Stimulated activated CD4-positive, alpha-beta T cell treated with anti-CD3 and anti-CD28 coated beads, Interleukin-2, amount 100 ng/mL, for 4 hours (primary cell): ENCODE measurements around the gene IL1RAPL1.
"Not testable (repeated sequence)": the region's sequence is repeated elsewhere in the genome, so short reads cannot be mapped to it uniquely, and the experiment has no call there.

Source experiments
- DNase-seq: peaks from one replicate; pipeline ENCODE4 v3.0.0-alpha.2; 2020; ENCODE audit warnings: low read depth

The IL1RAPL1 gene

DNA sequence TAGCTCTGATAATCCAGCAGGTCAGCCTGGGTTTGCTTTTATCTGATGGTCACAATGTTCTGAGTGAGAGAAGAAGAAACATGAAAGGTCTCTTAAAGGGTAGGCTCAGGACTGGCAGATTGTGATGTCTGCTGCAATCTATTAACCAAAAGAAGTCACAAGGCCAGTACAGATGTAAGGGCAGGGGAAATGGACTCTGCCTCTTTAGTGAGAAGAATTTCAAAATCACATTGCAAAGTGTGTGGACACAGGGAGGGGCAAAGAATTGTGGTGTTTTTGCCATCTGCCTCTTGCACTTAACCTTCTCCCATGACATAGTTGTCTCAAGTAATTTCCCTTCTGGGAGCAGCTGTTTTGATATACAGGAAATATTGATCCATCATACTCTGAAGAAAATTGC lies 40.9 kb downstream of the IL1RAPL1 start:
- DNase-seq = no peak

DNA sequence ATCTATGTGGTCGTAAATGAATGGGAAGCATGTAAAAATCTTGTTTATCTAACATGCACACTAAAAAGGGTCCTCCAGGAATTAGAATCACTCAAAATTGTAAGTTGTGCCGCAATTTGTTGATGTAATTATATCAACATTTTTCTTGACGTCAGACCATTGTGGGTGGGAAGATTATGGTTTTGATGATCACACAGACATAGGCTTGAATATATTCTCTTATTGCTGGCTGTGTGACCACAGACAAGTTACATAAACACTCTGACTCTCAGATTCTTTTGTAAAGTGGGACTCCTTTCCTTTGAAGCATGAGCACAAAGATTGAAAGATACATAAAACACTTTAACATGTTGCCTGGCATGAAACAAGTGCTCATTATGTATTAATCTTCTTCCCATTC lies 51.5 kb downstream of the IL1RAPL1 start:
- DNase-seq = no peak

DNA sequence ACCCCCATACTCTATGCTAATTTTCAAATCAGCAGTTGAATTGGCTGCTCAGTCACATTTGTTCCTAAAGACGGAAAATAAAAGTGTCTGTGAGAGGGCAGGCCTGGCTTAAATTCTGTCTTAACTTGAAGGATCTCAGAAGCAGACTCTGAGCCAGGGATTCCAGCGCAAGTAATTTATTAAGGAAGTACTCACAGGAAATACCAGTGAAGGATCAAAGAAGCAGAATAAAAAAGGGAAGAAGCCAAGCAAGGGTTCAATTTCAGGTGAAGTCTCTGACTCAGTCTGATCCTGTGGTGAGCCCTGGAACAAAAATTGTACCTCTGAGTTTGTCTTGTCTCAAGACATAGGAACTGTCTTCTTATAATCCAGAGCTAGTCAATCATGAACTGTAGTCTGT lies 52.2 kb downstream of the IL1RAPL1 start:
- DNase-seq = no peak

DNA sequence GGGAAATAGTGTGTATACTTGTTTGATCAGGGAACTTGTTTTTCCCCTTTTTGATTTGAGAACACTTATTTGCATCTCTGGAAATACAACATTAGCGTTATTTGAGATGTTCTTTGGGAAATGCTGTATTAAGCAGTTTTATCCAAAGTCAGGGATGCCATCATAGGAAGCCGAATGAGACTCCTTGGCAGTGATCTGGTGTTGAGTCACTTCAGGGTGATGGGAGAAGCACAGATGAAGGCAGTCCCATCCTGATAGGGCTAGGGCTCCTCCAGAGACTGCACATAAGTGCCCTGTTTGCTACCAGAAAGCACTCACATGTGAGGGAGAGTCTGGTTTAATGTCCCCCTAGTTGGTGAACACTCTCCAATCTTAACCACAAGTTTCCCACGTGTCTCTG lies 62.3 kb downstream of the IL1RAPL1 start:
- DNase-seq = no peak

DNA sequence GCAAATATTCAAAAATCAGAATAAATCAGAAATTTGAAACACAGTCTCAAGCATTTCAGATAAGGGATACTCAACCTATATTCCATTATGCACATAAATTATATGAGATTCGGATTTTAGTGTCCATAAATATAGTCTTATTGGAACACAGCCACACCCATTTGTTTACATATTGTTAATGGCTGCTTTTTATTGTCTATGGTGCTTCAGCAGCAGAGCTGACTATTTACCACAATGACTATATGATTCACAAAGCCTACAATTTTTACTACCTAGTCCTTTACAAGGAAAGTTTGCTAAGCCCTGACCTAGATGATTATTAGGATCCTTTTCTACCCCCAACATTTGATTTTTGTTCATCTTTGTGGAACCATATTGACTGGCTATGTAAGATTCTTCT lies 63.9 kb downstream of the IL1RAPL1 start:
- DNase-seq = no peak

DNA sequence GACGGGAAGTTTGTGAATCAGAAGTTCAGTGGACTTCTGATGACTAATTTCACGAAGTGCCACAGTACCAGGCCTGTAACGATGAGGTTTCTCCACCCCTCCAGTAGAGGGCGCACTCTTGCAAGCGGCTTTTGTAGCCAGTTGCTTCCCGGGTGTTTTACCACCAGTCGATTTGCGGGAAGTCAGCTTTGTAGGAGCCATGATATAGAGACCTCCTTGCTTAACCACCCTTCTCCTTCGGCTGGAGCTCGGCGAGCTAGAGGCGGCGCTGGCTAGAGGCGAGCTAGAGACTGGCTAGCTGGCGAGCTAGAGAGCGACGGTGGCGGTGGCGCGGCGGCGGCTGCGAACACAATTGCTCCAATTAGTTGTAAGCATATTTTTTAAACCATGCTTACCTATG lies 72.0 kb downstream of the IL1RAPL1 start:
- DNase-seq = no peak

DNA sequence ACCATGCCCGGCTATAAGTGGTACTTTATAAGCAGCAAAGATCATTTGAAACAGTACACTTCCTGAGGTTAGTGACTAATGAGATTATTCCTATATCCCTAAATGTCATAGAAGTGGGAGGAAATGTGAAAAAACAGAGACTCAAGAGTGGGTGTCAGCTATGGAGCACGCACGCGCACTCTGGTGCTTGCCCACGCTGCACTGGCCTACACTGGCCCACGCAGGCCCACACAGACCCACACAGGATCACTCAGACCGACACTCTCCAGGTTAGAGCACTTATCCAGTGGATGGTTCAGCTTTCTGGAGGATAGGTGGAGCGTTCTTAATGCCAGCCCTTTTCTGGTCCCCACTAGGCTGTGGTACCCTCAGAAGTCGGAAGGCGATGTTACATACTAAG lies 78.5 kb downstream of the IL1RAPL1 start:
- no peak for DNase-seq

DNA sequence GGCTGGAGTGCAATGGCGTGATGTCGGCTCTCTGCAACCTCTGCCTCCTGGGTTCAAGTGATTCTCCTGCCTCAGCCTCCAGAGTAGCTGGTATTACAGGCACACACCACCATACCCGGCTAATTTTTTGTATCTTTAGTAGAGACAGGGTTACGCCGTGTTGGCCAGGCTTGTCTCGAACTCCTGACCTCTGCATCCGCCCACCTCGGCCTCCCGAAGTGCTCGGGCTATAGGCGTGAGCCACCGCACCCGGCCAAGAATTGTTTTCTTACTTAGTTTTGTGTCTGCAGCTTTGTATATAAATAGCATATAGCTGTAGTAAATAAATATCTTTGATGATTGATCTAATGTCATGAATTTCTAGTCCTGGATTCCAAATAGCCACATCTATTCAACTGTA lies 81.1 kb downstream of the IL1RAPL1 start:
- DNase-seq = no peak

DNA sequence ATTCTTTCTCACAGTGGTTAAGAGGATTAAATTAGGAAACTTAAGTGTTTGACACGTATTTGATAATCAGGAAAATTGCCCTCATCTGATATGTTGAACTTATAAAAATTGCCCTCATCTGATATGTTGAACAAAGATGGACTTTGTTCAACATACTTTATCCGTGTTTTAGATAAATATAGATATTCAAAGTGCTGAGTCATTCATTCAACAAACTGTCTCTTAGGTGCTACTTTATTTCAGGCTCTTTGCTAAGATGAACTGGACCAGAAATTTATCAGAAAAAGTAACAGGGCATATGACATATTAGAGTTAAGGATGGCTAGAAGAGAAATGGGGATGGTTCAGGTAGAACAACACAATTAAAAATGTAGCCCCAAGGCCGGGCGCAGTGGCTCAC lies 81.7 kb downstream of the IL1RAPL1 start:
- DNase-seq = no peak

DNA sequence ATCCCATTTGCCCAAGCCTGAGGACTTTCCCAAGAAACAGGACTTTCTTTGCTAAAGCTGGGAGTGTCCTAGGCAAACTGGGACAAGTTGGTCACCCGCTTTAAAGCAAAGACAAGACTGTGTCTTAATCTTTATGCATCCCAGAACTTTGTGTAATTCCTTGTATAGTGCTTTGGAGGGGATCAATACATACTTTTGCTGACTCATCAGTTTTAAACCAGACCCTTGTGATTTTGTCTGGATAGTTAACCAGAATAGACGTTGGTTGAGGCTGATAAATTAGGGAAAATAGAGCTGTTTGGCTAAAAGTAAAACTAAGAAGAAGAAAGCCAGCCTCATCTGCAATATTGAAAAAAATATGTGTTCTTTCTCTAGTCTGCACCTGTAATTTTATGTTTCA lies 82.8 kb downstream of the IL1RAPL1 start:
- no peak for DNase-seq

DNA sequence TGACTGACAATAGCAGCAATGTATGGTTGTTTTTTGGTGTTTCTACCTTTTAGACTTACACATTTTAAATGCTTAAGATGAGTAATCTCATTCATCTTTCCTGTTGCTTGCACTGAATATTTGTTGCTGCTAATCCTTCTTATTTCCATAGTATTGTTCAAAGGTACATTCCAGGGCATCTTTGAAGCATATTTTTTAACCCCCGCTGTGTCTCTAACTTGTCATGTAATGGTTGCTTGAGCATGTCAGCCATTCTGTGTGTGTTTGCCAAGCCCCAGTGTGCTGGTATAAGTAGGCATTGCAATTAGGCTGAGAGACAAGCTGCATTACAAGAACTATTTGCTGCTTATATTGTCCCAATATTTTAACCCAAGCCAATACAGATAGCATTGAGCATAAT lies 87.9 kb downstream of the IL1RAPL1 start:
- DNase-seq = no peak

DNA sequence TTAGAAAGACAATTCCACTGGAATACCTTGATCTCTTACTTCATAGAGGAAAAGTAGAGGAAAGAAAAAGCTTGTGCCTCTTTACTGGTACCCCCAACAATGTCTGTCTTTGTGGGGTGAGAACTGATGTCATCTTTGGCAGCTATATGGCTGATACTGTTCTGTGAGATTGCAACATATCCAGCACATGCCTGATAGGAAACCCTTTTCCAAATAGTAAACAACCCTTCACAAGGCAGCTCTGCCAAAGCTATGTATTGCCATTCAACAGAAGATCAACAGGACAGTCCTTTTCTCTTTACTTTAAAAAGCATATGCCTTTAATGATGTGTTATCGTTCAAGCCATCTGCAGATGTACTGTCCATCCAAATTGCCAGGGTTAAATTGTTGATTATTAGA lies 105.9 kb downstream of the IL1RAPL1 start:
- DNase-seq = no peak

DNA sequence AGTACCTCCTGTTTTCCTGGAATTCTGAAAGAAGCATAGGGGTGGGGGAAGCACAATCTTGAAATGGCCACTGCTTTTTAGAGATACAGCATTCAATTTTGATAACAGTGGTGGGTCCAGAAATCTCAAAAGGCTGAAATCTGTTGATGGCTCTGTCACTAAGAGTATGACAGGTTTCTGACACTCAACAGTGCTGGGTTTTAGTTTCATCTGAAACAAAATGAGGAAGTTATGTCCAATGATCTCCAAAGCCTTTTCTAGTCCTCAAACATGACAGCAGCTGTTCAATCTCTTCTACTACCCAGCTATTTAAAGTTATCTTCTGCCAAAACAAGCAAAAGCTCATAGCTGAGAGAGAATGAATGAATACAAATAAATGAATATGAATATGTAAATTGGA lies 110.5 kb downstream of the IL1RAPL1 start:
- no peak for DNase-seq

DNA sequence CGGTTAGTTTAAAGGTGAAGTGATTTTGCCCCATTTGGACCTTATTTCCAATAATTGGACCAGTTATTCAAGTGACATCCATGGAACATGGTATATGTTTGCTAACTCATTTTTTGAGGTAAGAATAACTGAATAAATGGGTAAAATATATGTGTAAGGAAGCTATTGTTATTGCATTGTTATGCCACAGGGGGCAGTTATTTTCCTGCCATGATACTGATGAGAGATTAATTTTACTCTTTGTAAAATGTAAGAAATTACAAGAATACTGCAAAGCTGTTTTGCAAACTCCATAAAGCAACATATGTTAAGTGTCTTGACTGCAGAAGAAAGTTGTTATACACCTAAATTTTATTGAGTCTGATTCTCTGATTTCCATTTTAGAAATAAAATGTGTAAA lies 114.0 kb downstream of the IL1RAPL1 start:
- no peak for DNase-seq

DNA sequence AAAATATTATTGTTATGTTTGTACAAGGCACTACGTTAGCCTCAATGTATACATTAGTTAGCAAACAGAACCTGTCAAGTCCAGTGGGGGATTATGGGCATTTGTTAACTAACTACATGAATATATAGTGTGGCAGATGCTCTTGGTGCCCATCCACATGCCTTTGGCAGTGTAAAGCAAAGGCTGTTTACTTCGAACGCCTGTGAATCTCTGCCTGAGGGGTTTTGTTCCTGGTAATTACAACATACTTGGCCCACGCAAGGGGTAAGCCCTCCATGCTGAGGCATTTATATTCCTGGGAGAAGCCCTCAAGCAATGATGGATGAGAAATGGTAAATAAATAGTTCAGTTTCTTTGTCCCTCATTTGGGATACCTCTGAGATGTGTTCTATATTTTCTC lies 119.7 kb downstream of the IL1RAPL1 start:
- DNase-seq = no peak

DNA sequence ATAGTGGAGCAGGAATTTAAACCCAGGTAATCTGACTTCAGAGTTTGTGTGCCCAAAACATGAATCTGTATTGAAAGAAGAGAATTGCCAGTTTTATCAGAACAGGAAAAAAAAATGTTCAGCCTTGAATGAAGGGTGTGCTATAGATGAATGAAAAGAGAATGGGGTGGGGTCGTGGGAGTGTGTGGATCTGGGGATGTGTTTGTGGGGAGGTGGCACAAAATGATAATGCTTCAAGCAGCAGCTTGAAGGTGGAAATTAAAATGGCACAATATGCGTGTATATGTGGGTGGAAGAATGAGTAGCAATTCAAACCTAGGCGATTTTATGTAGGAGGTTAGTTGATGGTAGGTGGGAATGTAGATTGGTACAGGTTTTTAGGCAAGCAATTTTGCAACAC lies 122.2 kb downstream of the IL1RAPL1 start:
- DNase-seq = no peak

DNA sequence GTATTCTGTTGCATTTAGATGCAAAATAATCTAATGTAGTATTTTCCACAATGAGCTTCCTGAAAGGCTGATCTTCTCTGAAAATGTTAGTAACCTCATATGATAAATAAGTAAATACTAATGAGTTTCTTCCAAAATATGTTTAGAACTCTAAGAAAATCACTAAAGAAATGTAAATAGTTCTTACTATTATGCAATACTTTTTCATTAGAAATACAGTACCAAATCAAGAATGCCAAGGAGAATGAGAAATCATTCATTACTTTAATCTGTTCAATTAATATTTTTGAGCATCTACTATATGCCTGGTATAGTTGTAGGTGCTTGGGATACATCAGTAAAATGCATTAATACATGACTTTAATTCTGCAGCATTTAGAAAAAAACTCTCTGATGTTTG lies 130.6 kb downstream of the IL1RAPL1 start:
- no peak for DNase-seq

DNA sequence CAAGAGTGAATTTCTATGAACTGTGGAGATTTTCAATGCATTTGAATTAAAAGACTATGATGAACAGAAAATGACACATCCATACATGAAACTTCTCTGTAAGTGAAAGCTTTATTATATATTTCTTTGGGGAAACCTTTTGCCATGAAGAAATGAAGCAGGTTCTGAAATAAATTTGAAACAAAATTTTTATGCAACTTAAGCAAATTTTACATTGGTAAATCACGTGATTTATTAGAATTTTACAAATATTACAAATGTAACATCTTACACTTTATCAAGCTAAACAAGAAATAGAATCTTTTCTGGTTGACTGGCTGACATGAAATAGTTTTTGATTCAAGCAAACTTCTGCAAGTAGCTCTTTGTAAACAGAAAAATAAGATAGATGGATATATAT lies 131.2 kb downstream of the IL1RAPL1 start:
- no peak for DNase-seq

DNA sequence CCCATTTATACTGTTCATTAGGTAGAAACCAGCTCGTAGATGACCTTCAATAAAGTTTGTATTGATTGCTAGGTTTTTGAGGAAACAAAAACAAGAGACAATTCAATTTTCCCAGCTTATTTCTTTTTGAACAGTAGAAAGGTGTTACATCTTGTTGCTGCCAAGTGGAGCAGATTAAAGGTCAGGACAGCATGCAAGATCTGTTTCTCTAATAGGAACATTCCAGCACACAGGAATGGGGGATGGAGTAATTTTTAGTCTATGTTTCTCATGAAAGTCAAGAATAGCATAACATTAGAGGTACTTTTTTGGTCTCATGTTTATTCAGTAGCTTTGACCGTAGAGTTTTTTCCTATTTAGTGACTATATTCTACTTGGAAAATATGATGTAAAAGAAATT lies 132.4 kb downstream of the IL1RAPL1 start:
- DNase-seq = no peak

DNA sequence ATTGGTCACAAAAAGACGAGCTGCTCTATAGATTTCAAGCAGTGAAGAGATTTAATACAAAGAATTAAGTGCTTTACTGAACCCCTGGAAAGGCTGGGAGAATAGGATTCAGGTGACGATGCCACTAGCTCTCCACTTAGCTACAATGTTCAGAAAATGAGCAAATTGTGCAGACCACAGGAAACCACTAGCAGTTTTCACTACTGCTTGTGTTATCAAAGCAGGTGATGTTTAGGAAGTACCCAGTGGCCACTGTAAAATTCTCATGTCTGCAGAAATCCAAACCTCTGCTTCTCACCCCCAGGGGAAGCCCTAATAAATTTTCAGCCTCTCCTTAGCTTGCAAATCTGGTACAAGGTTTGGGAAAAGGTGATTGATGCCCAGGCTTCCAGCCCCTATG lies 165.1 kb downstream of the IL1RAPL1 start:
- no peak for DNase-seq

DNA sequence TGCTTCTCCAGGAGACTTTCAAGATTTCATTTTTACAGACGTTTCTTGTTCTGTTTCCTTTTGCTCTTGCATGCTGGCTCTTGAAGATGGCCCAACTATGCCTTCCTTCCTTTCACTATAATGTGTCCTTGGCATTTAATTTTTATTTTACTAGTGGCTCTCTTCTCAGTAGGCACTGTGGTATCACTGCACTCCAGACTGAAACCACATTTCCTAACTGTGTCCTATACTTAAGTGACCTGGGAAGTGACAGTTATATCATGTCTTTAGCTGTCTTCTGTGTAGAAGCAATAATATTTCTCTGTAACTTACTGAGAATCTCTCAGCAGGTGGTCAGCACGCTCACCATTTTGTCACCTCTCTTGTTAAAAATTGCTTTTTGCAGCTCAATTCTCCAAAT lies 168.9 kb downstream of the IL1RAPL1 start:
- DNase-seq = no peak

DNA sequence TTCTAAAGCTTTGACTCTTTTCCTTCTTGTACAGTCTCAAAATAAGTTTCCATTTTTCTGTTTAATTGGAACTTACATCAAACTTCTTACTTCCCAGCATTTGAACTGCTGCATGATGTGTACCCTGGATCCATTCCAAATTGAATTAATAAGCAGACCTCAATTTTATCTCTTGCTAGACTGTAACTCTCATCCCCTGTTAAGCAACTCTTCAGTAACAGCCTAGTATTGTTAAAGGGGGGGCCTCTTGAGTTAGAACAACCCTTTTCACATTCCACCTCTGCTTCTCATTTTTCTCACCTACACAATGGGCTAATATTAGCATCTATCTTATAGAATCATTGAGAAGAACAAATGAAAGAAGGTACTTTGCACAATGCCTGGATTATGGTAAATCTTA lies 169.4 kb downstream of the IL1RAPL1 start:
- no peak for DNase-seq

DNA sequence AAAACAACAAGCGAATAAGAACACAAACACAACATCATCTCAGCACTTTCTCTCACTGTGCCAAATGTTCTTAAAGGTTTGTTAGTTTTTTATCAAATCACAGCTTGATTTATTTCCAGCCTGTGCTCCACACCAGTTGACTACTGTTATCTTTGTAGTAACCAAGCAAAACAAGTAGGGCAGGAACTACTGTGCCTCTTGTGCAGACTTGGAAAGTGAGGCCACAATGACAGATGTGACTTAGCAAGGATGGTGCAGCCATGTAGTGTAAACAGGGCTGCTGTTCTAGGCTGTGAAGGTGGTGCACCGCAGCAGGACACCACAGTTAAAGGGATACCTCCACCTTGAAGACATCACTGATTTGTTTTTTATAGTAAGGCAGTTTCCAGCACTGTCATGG lies 170.0 kb downstream of the IL1RAPL1 start:
- no peak for DNase-seq

DNA sequence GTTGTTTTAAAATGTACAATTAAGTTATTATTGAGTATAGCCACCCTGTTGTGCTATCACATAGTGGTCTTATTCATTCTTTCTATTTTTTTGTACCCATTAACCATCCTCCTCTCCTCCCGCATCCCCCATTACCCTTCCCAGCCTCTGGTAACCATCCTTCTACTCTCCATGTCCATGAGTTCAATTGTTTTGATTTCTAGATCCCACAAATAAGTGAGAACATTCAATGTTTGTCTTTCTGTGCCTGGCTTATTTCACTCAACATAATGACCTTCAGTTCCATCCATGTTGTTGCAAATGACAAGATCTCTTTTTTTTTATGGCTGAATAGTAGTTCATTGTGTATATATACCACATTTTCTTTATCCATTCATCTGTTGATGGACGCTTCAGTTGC lies 179.3 kb downstream of the IL1RAPL1 start:
- not testable (repeated sequence) for DNase-seq

DNA sequence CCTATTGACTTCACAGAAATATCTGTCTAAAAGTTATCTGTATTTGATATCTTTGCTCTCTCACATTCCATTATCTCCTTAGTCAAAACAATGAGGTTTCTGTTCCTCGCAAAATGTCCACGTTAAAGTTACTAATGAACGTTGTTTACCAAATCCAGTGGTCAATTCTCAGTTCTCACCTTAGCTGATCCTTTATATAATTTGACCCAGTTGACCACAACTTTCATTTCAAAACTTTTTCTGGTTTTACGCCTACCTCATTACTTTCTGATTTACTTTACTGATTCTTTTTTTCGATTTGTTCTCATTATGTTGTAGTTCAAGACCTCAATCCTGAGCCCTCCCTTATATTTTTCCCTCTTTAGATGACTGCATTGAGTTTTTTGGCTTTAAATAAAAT lies 186.6 kb downstream of the IL1RAPL1 start:
- DNase-seq = no peak
